HUES48 (cell line): ENCODE data around the gene AKAP6.

Experiments
- H3K27ac ChIP-seq: one replicate; pipeline ENCODE4 v1.7.0; 2013; ENCODE audit warnings: low read depth, low read length, inconsistent platforms
- H3K27me3 ChIP-seq: 2 replicates; pipeline ENCODE4 v1.6.1; 2013; ENCODE audit warnings: mild to moderate bottlenecking, low read length; ENCODE audit not compliant: control insufficient read depth, insufficient read depth
- H3K36me3 ChIP-seq: 2 replicates; pipeline ENCODE4 v1.6.1; 2013; ENCODE audit warnings: low read length; ENCODE audit not compliant: control insufficient read depth, insufficient read depth
- H3K4me1 ChIP-seq: 2 replicates; pipeline ENCODE4 v1.6.1; 2013; ENCODE audit warnings: mild to moderate bottlenecking, low read length; ENCODE audit not compliant: control insufficient read depth, insufficient read depth
- H3K4me3 ChIP-seq: 2 replicates; pipeline ENCODE4 v1.5.1; 2013; ENCODE audit warnings: mild to moderate bottlenecking, low read depth, low read length
- H3K9ac ChIP-seq: 2 replicates; pipeline ENCODE4 v1.6.1; 2013; ENCODE audit warnings: mild to moderate bottlenecking, low read depth, low read length, moderate library complexity
- H3K9me3 ChIP-seq: 2 replicates; pipeline ENCODE4 v1.6.1; 2013; ENCODE audit warnings: low read length; ENCODE audit not compliant: control insufficient read depth, insufficient read depth

AKAP6 gene

DNA sequence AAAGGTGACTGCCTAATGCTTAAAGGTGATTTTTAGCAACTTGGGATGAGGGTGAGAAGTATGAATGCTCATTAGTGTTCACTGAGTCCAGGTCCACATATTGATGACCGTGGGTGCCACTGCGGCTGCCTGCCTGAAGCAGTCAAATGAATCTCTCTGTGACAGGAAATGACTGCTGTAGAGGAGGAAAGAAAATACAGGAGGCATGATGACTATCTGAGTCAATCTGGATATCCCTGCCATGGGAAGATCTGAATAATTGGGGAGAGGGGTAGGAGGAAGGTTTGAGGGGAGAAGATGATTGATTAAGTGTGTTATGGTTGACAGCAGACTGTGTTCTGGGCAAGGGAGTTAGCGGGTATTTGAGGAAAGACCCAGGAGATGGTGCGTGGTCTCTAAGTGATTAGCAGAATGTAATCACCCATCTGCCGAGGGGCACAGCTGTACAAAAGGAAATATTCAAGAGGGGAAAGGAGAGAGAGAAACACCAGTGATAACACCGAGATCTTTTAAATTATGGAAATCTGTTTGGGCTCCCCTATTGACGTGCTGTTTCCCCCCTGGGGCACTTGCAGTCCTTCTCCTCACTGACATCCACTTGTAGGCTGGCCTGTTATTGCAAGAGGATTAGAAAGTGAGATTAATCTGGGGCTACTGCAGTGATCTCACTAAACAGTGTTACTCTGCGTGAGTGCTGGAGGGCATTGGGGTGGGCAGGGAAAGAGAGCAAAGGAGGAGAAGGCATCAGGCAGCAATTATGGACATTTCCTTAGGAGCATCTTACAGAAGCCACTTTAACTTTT, 97.7 kb downstream of the AKAP6 start:
- H3K9me3 ChIP-seq: peaks cover 13% of the 10 kb centered on the region
- H3K4me3 ChIP-seq: no peak overlapping the region
- no peak overlapping the region for H3K9ac ChIP-seq
- H3K4me1 ChIP-seq: peaks cover 29% of the 10 kb centered on the region
- H3K27ac ChIP-seq: no peak overlapping the region
- no peaks in the 10 kb centered on the region for H3K27me3 ChIP-seq
- H3K36me3 ChIP-seq: no peaks in the 10 kb centered on the region

DNA sequence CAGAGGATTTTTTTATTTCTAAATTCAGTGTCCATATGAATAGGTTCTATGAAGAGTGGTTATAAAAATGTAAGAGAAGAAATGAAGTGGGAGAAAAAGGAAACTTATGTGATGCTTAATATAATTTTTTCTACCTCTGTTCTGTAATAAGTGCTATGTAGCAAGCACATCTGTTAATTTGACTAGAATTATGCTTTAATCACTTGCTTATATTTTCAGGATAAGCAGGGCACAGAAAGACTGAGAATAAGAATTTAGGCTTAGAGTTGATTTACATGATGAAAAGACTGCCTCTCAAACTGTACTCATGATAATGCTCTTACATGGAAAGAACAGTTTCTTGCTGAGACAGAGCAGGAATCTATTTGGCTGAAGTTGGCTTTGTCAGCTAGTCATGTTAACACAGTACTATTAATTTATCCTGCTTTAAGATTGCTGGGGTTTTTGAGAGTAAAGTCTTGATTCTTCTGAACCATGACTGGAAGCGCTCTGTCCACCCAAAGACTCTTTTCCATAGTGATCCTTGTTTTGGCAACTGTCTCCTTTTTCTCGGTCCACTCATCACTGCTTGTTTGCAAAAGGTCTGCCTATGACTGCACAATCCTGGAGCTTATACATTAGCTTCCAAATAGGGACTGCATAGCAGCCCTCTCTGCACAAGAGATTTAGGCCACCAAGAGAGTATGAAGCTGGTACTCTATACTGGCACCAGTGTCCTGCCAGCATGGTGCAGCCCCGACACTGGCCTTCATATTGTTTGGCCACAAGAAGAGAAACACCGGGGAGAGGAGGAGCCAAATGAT, 98.8 kb downstream of the AKAP6 start:
- Histone ChIP-seq H3K4me1 (peaks cover 29% of the 10 kb centered on the region), H3K9ac (no peak overlapping the region), H3K27ac (no peak overlapping the region), H3K9me3 (0 out of 2 replicates have a peak, but pooled peaks cover 2% of the 10 kb centered on the region), H3K4me3 (no peak overlapping the region), H3K36me3 (no peaks in the 10 kb centered on the region), H3K27me3 (no peaks in the 10 kb centered on the region)

- Histone ChIP-seq H3K4me1 (peaks cover 29% of the 10 kb centered on the region), H3K27ac (no peak overlapping the region), H3K27me3 (no peaks in the 10 kb centered on the region), H3K4me3 (no peak overlapping the region), H3K9me3 (no peaks in the 10 kb centered on the region), H3K9ac (no peak overlapping the region), H3K36me3 (no peaks in the 10 kb centered on the region)
Measured at GRCh38 chr14:32428875-32429274, 99.8 kb downstream of the AKAP6 start.

GRCh38 chr14:32430326-32430725, 101.2 kb downstream of the AKAP6 start:
- no peak overlapping the region for H3K9ac ChIP-seq

DNA sequence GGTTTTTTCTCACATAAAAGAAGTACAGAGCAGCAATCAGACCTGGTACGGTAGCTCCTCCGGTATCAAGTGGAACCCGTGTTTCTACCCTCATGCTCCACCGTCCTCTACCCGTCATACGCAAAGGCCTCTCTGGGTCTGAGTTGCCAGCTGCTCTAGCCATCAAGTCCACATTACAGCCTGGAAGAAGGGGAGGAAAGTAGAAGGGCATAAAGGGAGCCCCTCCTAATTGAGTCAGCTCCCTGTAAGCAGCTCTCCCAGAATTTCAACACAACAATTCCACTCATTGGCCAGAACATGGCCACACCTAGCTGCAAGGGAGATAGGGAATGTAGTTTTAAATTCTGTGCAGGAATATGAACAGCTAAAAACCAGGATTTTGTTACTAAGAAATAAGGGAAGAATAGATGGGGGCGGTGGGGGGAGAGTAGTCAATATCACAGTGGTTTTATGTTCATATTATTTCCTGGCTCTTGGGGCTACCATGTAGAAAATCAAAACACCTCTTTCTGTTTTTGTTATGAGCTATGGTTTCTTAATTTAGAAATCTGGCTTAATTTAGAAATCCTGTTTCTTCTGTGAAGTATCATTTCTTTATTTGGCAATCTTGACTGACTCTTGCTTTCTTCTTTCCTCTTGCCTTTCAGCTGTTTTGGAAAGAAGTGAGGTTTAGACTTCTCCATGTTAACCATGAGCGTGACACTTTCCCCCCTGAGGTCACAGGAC, 103.9 kb downstream of the AKAP6 start:
- no peak overlapping the region for H3K9ac ChIP-seq
- no peaks in the 10 kb centered on the region for H3K9me3 ChIP-seq
- no peak overlapping the region for H3K27ac ChIP-seq
- H3K4me1 ChIP-seq: peaks cover 14% of the 10 kb centered on the region
- H3K4me3 ChIP-seq: no peak overlapping the region
- H3K36me3 ChIP-seq: no peaks in the 10 kb centered on the region
- no peaks in the 10 kb centered on the region for H3K27me3 ChIP-seq

More at GRCh38 chr14:32430326-32430725, 101.2 kb downstream of the AKAP6 start:
- H3K27me3 ChIP-seq: no peaks in the 10 kb centered on the region
- H3K4me3 ChIP-seq: no peak overlapping the region
- no peaks in the 10 kb centered on the region for H3K36me3 ChIP-seq
- no peaks in the 10 kb centered on the region for H3K9me3 ChIP-seq
- H3K4me1 ChIP-seq: peaks cover 29% of the 10 kb centered on the region
- H3K27ac ChIP-seq: no peak overlapping the region

GRCh38 chr14:32434180-32434579, 105.1 kb downstream of the AKAP6 start:
- no peak overlapping the region for H3K9ac ChIP-seq
- H3K4me3 ChIP-seq: no peak overlapping the region
- no peaks in the 10 kb centered on the region for H3K36me3 ChIP-seq
- peaks cover 3% of the 10 kb centered on the region; the same call in 1 of the 2 replicates for H3K4me1 ChIP-seq
- H3K27me3 ChIP-seq: no peaks in the 10 kb centered on the region
- H3K9me3 ChIP-seq: no peaks in the 10 kb centered on the region
- no peak overlapping the region for H3K27ac ChIP-seq

GRCh38 chr14:32434880-32435279, 105.8 kb downstream of the AKAP6 start:
- H3K36me3 ChIP-seq: no peaks in the 10 kb centered on the region
- H3K27ac ChIP-seq: no peak overlapping the region
- H3K9me3 ChIP-seq: no peaks in the 10 kb centered on the region
- no peaks in the 10 kb centered on the region for H3K27me3 ChIP-seq
- H3K4me3 ChIP-seq: no peak overlapping the region
- H3K4me1 ChIP-seq: no peaks in the 10 kb centered on the region
- H3K9ac ChIP-seq: no peak overlapping the region

DNA sequence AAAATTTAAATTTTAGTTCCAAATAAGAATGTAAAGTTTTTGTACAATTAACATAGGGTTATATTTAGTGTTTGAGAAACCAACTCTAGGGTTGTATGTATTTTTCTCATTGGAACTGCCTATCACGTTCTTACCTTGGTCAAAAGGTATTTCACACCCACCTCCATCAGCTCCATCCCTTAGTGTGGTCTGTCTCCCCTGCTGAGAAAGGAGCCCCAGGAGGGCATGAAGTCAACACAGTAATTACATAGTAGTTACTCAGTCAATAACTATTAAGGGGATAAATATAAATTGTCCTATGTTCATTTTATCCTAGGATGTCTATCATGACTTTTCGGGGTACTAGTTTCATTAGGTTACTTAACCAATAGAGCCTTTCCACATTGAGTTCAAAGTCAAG, 106.3 kb downstream of the AKAP6 start:
- no peak overlapping the region for H3K9ac ChIP-seq
- no peaks in the 10 kb centered on the region for H3K27me3 ChIP-seq
- H3K36me3 ChIP-seq: no peaks in the 10 kb centered on the region
- H3K9me3 ChIP-seq: no peaks in the 10 kb centered on the region
- H3K4me1 ChIP-seq: no peaks in the 10 kb centered on the region
- no peak overlapping the region for H3K4me3 ChIP-seq
- H3K27ac ChIP-seq: no peak overlapping the region

GRCh38 chr14:32436993-32437392, 107.9 kb downstream of the AKAP6 start:
- Histone ChIP-seq H3K4me3 (no peak overlapping the region), H3K36me3 (no peaks in the 10 kb centered on the region), H3K27ac (no peak overlapping the region), H3K27me3 (no peaks in the 10 kb centered on the region), H3K9me3 (no peaks in the 10 kb centered on the region), H3K9ac (no peak overlapping the region), H3K4me1 (no peaks in the 10 kb centered on the region)

DNA sequence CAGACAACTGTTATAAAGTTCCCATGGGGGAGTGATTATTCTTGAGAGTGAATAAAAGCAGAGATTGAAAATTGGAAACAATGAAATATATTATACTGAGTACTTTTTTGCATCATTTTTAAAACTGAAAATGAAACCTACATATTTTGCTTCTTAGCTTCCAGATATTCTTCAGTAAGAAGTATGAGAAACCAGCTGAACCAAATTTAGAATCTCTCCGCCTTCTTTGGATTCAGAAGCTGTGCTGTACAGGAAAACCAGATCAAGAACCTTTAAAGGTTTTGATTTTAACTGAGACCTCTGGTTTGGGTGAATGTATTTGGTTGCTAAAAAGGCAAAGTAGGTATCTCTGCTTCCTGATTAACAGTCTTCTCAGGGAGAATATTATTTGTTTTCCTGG, 109.4 kb downstream of the AKAP6 start:
- Histone ChIP-seq H3K4me1 (no peaks in the 10 kb centered on the region), H3K27ac (no peak overlapping the region), H3K4me3 (no peak overlapping the region), H3K27me3 (no peaks in the 10 kb centered on the region), H3K9ac (no peak overlapping the region), H3K9me3 (no peaks in the 10 kb centered on the region), H3K36me3 (no peaks in the 10 kb centered on the region)
